Peyer's patch (tissue), 4 donors: ENCODE results near the gene CFAP107. TPM values are rescaled to one million over a fixed set of nuclear protein-coding genes. Genes with fewer than 3 reads are reported as not detected.

Experiments
- DNase-seq, 3 donors: peaks; one replicate each; pipeline ENCODE4 v3.0.0-alpha.2; 2017 to 2019
- H3K27ac ChIP-seq, 4 donors: fragments of 200-600 bp; sonication (generic); one replicate each; pipeline ENCODE4 v1.5.1; 2016 to 2019
- H3K27me3 ChIP-seq, 2 donors: fragments of 200-600 bp; sonication (generic); one replicate each; pipeline ENCODE4 v1.5.1; 2019
- H3K36me3 ChIP-seq, 3 donors: fragments of 200-600 bp; sonication (generic); one replicate each; pipeline ENCODE4 v1.5.1; 2016 to 2019
- H3K4me1 ChIP-seq, 4 donors: fragments of 200-600 bp; sonication (generic); one replicate each; pipeline ENCODE4 v1.5.1; 2016 to 2019
- H3K4me3 ChIP-seq, 4 donors: fragments of 200-600 bp; sonication (generic); 1 replicate in 3 of 4; 2 replicates in 1 of 4; pipeline ENCODE4 v1.5.1; 2016 to 2019; ENCODE audit warnings: mild to moderate bottlenecking in 1 of 4
- H3K9me3 ChIP-seq, 4 donors: fragments of 200-600 bp; sonication (generic); one replicate each; pipeline ENCODE4 v1.5.1; 2016 to 2019; ENCODE audit warnings: mild to moderate bottlenecking in 1 of 4
- CTCF ChIP-seq, 6 experiments: fragments of 450-650 bp in 4 of 6; fragments of 200-600 bp in 2 of 6; sonication (generic) in 1 of 6; IDR thresholded peaks; one replicate each; pipeline ENCODE4 v1.5.1; 2017 to 2019; ENCODE audit warnings: antibody characterized with exemption in 6 of 6, mild to moderate bottlenecking in 3 of 6, moderate library complexity in 1 of 6
- POLR2A ChIP-seq, 2 donors: fragments of 450-650 bp; IDR thresholded peaks; one replicate each; pipeline ENCODE4 v1.5.1; 2017; ENCODE audit warnings: antibody characterized with exemption in 2 of 2, mild to moderate bottlenecking in 2 of 2, moderate library complexity in 2 of 2
- total RNA-seq, 4 donors: library from RNA; depleted of rRNA; stranded (reverse); fragments of >200 nt; gene quantifications; one replicate each; pipeline ENCODE4 v1.1.0, GENCODE V29; 2016

CFAP107 gene
- total RNA-seq, 4 donors from 2014 or later, result not detected

GRCh38 chr1:12745126-12745991, 641 bp upstream of the CFAP107 start:
- no peak for DNase-seq
- H3K36me3 ChIP-seq, result no peaks in the 10 kb centered on the region
- no peak overlapping the region for H3K27ac ChIP-seq
- TF ChIP-seq POLR2A (IDR thresholded peaks at IDR 0.05), result no peak
- no peak for TF ChIP-seq CTCF (IDR thresholded peaks at IDR 0.05)
- no peaks in the 10 kb centered on the region for H3K4me1 ChIP-seq
- peaks cover 0 to 15% (median 2%) of the 10 kb centered on the region in 4 donors for H3K9me3 ChIP-seq
- H3K4me3 ChIP-seq, result no peak overlapping the region
- H3K27me3 ChIP-seq, result no peaks in the 10 kb centered on the region

GRCh38 chr1:12748778-12749355, 2.9 kb downstream of the CFAP107 start:
- Histone ChIP-seq H3K36me3 (no peaks in the 10 kb centered on the region), H3K4me1 (no peaks in the 10 kb centered on the region), H3K27me3 (no peaks in the 10 kb centered on the region), H3K4me3 (no peak overlapping the region), H3K27ac (no peak overlapping the region), H3K9me3 (peaks cover 0 to 15% (median 2%) of the 10 kb centered on the region in 4 donors)
- TF ChIP-seq CTCF (IDR thresholded peaks at IDR 0.05) (no peak), POLR2A (IDR thresholded peaks at IDR 0.05) (no peak)
- DNase-seq, result no peak

- no peak for DNase-seq
- no peak for TF ChIP-seq POLR2A (IDR thresholded peaks at IDR 0.05)
- TF ChIP-seq CTCF (IDR thresholded peaks at IDR 0.05), result no peak
- Histone ChIP-seq H3K27ac (no peak overlapping the region), H3K4me1 (no peaks in the 10 kb centered on the region), H3K27me3 (no peaks in the 10 kb centered on the region), H3K4me3 (no peak overlapping the region), H3K36me3 (no peaks in the 10 kb centered on the region), H3K9me3 (peaks cover 0 to under 1% (median 0%) of the 10 kb centered on the region in 4 donors)
These were observed 8.7 kb downstream of the CFAP107 start for GRCh38 chr1:12754738-12755137.

GRCh38 chr1:12756273-12756672, 10.3 kb downstream of the CFAP107 start:
- H3K27ac ChIP-seq, result no peak overlapping the region
- H3K4me3 ChIP-seq, result no peak overlapping the region
- DNase-seq, result no peak
- H3K4me1 ChIP-seq, result no peaks in the 10 kb centered on the region
- no peak for TF ChIP-seq POLR2A (IDR thresholded peaks at IDR 0.05)
- no peak for TF ChIP-seq CTCF (IDR thresholded peaks at IDR 0.05)
- H3K36me3 ChIP-seq, result no peaks in the 10 kb centered on the region
- no peaks in the 10 kb centered on the region for H3K9me3 ChIP-seq
- H3K27me3 ChIP-seq, result no peaks in the 10 kb centered on the region

- no peak overlapping the region for H3K27ac ChIP-seq
- TF ChIP-seq POLR2A (IDR thresholded peaks at IDR 0.05), result no peak
- H3K4me1 ChIP-seq, result no peaks in the 10 kb centered on the region
- DNase-seq, result no peak
- no peaks in the 10 kb centered on the region for H3K27me3 ChIP-seq
- no peak overlapping the region for H3K4me3 ChIP-seq
- H3K36me3 ChIP-seq, result no peaks in the 10 kb centered on the region
- no peaks in the 10 kb centered on the region for H3K9me3 ChIP-seq
These were observed 10.9 kb downstream of the CFAP107 start for GRCh38 chr1:12756768-12757413.

- Histone ChIP-seq H3K4me3 (no peak overlapping the region), H3K9me3 (no peaks in the 10 kb centered on the region), H3K27ac (no peak overlapping the region), H3K36me3 (no peaks in the 10 kb centered on the region), H3K27me3 (no peaks in the 10 kb centered on the region), H3K4me1 (no peaks in the 10 kb centered on the region)
- no peak for DNase-seq
- TF ChIP-seq CTCF (IDR thresholded peaks at IDR 0.05), result no peak
- TF ChIP-seq POLR2A (IDR thresholded peaks at IDR 0.05), result no peak
These were observed 11.8 kb downstream of the CFAP107 start for GRCh38 chr1:12757836-12758235.
